Keratinocyte (primary cell): ENCODE measurements around the gene A1BG. TPM values are rescaled to one million over a fixed set of nuclear protein-coding genes. Genes with fewer than 3 reads are reported as not detected.

Experiments used
- DNase-seq: peaks from one replicate; pipeline ENCODE4 v3.0.0-alpha.2; 2011; ENCODE audit warnings: low read depth, missing footprints, low spot score
- FAIRE-seq: peaks from 2 replicates; lab custom pipeline; 2011; peaks lifted over from hg19 to GRCh38; lab: Jason Lieb, UNC
- H2AFZ ChIP-seq: 2 replicates; pipeline ENCODE4 v1.6.0; 2012; ENCODE audit warnings: low read length, control low read depth, inconsistent platforms; ENCODE audit not compliant: control insufficient read depth
- H3K27ac ChIP-seq: 2 replicates; pipeline ENCODE4 v1.5.1; 2011; ENCODE audit warnings: low read length; ENCODE audit not compliant: control insufficient read depth, insufficient read depth
- H3K27me3 ChIP-seq: 3 replicates; pipeline ENCODE4 v1.6.0; 2011; ENCODE audit warnings: low read length; ENCODE audit not compliant: control insufficient read depth, insufficient read depth; ENCODE audit errors: extremely low read depth
- H3K36me3 ChIP-seq, 2 experiments: 2 replicates in 1 of 2; 3 replicates in 1 of 2; pipeline ENCODE4 v1.5.1; 2011; ENCODE audit warnings: low read length in 2 of 2, mild to moderate bottlenecking in 1 of 2; ENCODE audit not compliant: control insufficient read depth in 2 of 2, insufficient read depth in 2 of 2; ENCODE audit errors: extremely low read depth in 1 of 2
- H3K4me1 ChIP-seq: 3 replicates; pipeline ENCODE4 v1.5.1; 2011; ENCODE audit warnings: low read length; ENCODE audit not compliant: control insufficient read depth, insufficient read depth; ENCODE audit errors: extremely low read depth
- H3K4me2 ChIP-seq: 3 replicates; pipeline ENCODE4 v1.6.0; 2011; ENCODE audit warnings: low read depth, low read length; ENCODE audit not compliant: control insufficient read depth, insufficient read depth; ENCODE audit errors: extremely low read depth
- H3K4me3 ChIP-seq, 3 experiments: fragments of 200-600 bp in 1 of 3; sonication (generic) in 1 of 3; 2 replicates in 2 of 3; 3 replicates in 1 of 3; pipeline ENCODE4 v1.5.1; 2011 to 2016; ENCODE audit warnings: low read length in 3 of 3, mild to moderate bottlenecking in 3 of 3, control low read depth in 2 of 3, inconsistent platforms in 1 of 3, low read depth in 1 of 3, mixed read lengths in 1 of 3, mixed run types in 1 of 3, moderate library complexity in 1 of 3; ENCODE audit not compliant: control insufficient read depth in 2 of 3, insufficient read depth in 2 of 3; ENCODE audit errors: extremely low read depth in 1 of 3
- H3K79me2 ChIP-seq: 2 replicates; pipeline ENCODE4 v1.6.0; 2012; ENCODE audit warnings: low read length; ENCODE audit not compliant: control insufficient read depth, insufficient read depth
- H3K9ac ChIP-seq: 3 replicates; pipeline ENCODE4 v1.6.0; 2011; ENCODE audit warnings: low read length; ENCODE audit not compliant: control insufficient read depth, insufficient read depth; ENCODE audit errors: extremely low read depth
- H3K9me1 ChIP-seq: 3 replicates; pipeline ENCODE4 v1.6.0; 2011; ENCODE audit warnings: low read length; ENCODE audit not compliant: control insufficient read depth, insufficient read depth; ENCODE audit errors: extremely low read depth
- H3K9me3 ChIP-seq: 2 replicates; pipeline ENCODE4 v1.5.1; 2012; ENCODE audit warnings: low read depth, low read length; ENCODE audit not compliant: control insufficient read depth
- H4K20me1 ChIP-seq: 3 replicates; pipeline ENCODE4 v1.6.0; 2011; ENCODE audit warnings: low read length; ENCODE audit not compliant: control insufficient read depth, insufficient read depth; ENCODE audit errors: extremely low read depth
- CTCF ChIP-seq, 3 experiments: IDR thresholded peaks in 1 of 3; conservative IDR thresholded peaks in 1 of 3; optimal IDR thresholded peaks in 1 of 3; 2 replicates in 2 of 3; 3 replicates in 1 of 3; pipeline versions ENCODE3 to v1.5.1; 2011; ENCODE audit warnings: low read length in 3 of 3, mild to moderate bottlenecking in 3 of 3, moderate library complexity in 2 of 3, control low read depth in 1 of 3, inconsistent platforms in 1 of 3; ENCODE audit not compliant: insufficient read depth in 2 of 3; ENCODE audit errors: extremely low read depth in 1 of 3
- EZH2 ChIP-seq: IDR thresholded peaks from one replicate; pipeline ENCODE4 v1.6.1; 2012; ENCODE audit warnings: inconsistent platforms, mild to moderate bottlenecking, low read length, moderate library complexity
- dilution Hi-C: fragments of 300-500 bp; cut with MboI; formaldehyde crosslinking; loops from one replicate; pipeline ENCODE4 v1.7.0; 2020; ENCODE audit warnings: low sequenced_read_pairs; ENCODE audit not compliant: extremely low pct_ligation_motif_present
- polyA plus RNA-seq, 5 experiments: library from polyadenylated mRNA; depleted of rRNA in 3 of 5; stranded (reverse) in 3 of 5; stranded (forward) in 1 of 5; unstranded in 1 of 5; fragments of >200 nt; gene quantifications; 1 replicate in 1 of 5; 2 replicates in 3 of 5; 3 replicates in 1 of 5; pipeline versions ENCODE4 v1.2.1 to v1.2.3, GENCODE V29; 2011 to 2012; ENCODE audit warnings: missing spikeins in 2 of 5, low read depth in 1 of 5, low replicate concordance in 1 of 5

A1BG gene
- polyA plus RNA-seq, 1 donor (not counting 4 experiments of a cell fraction or from before 2014, with no cell fraction given) = 1.4 TPM

GRCh38 chr19:58355908-58356765 is 2.8 kb upstream of the A1BG start:
- H3K27me3 ChIP-seq = peaks cover 22% of the 10 kb centered on the region
- no peak for FAIRE-seq

GRCh38 chr19:58355215-58355796 is 2.0 kb upstream of the A1BG start:
- H3K36me3 ChIP-seq = no peaks in the 10 kb centered on the region
- H3K79me2 ChIP-seq = no peaks in the 10 kb centered on the region
- H4K20me1 ChIP-seq = no peaks in the 10 kb centered on the region
- peaks cover 30% of the 10 kb centered on the region for H3K27me3 ChIP-seq
- H3K27ac ChIP-seq = no peak overlapping the region
- H3K4me2 ChIP-seq = no peak overlapping the region
- dilution Hi-C loops = no loop called here
- TF ChIP-seq CTCF (optimal IDR thresholded peaks at IDR 0.05 in 1 of 3, IDR thresholded peaks at IDR 0.05 in 1 of 3, conservative IDR thresholded peaks at IDR 0.05 in 1 of 3; ENCODE audit: extremely low read depth in 1 of 3, insufficient read depth in 2 of 3, low read length in 3 of 3) (no peak), EZH2 (no peak)
- FAIRE-seq (no peak), DNase-seq (no peak)
- H3K9me3 ChIP-seq = peaks cover 3% of the 10 kb centered on the region
- no peak overlapping the region for H3K9ac ChIP-seq
- H2AFZ ChIP-seq = no peak overlapping the region
- H3K4me1 ChIP-seq = no peaks in the 10 kb centered on the region
- no peak overlapping the region for H3K4me3 ChIP-seq
- no peaks in the 10 kb centered on the region for H3K9me1 ChIP-seq

More at GRCh38 chr19:58355908-58356765, 2.8 kb upstream of the A1BG start:
- Histone ChIP-seq H3K4me2 (no peak overlapping the region), H2AFZ (no peak overlapping the region), H3K9ac (no peak overlapping the region), H4K20me1 (no peaks in the 10 kb centered on the region), H3K36me3 (no peaks in the 10 kb centered on the region), H3K27ac (no peak overlapping the region), H3K79me2 (no peaks in the 10 kb centered on the region), H3K9me3 (peaks cover 3% of the 10 kb centered on the region), H3K9me1 (no peaks in the 10 kb centered on the region), H3K4me1 (no peaks in the 10 kb centered on the region), H3K4me3 (no peak overlapping the region)
- TF ChIP-seq CTCF (optimal IDR thresholded peaks at IDR 0.05 in 1 of 3, IDR thresholded peaks at IDR 0.05 in 1 of 3, conservative IDR thresholded peaks at IDR 0.05 in 1 of 3; ENCODE audit: extremely low read depth in 1 of 3, insufficient read depth in 2 of 3, low read length in 3 of 3) (no peak), EZH2 (peak; percentile 55)
- dilution Hi-C loops = no loop called here
- no peak for DNase-seq
